Heart left ventricle (tissue), 13 donors: ENCODE results near the gene SCFD2.

ENCODE experiments used
- POLR2A ChIP-seq, 2 donors: fragments of 450-650 bp; IDR thresholded peaks; one replicate each; pipeline ENCODE4 v1.6.1; 2017; ENCODE audit warnings: antibody characterized with exemption in 2 of 2, mild to moderate bottlenecking in 2 of 2, moderate library complexity in 2 of 2
- TF ChIP-seq, protein P1 (sequence below), 12 donors: fragments of 200-600 bp; sonication (generic) in 4 of 12; IDR thresholded peaks; one replicate each; pipeline versions ENCODE4 v1.5.0 to v1.8.0; 2018 to 2022; ENCODE audit warnings: antibody characterized with exemption in 12 of 12, mild to moderate bottlenecking in 5 of 12
- donor health status: ischemic (EF 13 %, LVEDD 7.1; RV severe dilation, severe dysfunction).
- donor health status: DM: no; HTN: yes; CAD: no.
- donor health status: DM: no; HTN: no; CAD: no.
- donor health status: ischemic (EF 25% LVEDD 6.9; RV normal size, moderate dysfunction).
- donor health status: ischemic (EF 25% LVEDD 5.7; RV mildly dilated, moderate dysfunction).
- donor health status: ischemic (EF 35%, LVEDD 5.7; RV mildly dilated, moderate dysfunction).
- donor health status: nonischemic (EF 11% LVEDD 7.7; RV severe dilation, severe dysfunction).
- donor health status: DM: yes; HTN: yes; CAD: no.
- donor health status: PGD.
- donor health status: ischemic (EF 29% LVEDD 5.4; RV normal size, mild dysfunction).
- donor health status: nonischemic (EF 23%, LVEDD 6.1; RV moderate dilation, normal function).

DNA sequence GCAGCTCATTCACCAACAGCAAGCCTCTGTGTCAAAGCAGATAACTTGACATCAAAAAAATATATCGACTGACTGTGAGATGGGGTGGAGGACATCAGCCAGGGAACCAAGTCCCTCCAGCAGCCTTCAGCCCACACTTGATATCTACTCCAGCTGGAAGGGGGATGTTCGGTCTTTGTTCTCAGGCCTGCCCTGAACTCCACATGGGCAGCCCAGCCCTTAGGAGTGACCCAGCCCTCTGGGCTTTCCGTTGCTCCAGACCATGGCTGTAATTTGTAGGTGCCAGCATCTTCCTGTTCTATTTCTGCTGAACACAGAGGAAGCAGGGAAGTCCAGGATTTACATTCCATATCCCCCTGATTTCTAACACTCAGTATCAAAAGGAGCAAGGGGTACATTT, 486.4 kb downstream of the SCFD2 start:
- TF ChIP-seq, protein P1, sequence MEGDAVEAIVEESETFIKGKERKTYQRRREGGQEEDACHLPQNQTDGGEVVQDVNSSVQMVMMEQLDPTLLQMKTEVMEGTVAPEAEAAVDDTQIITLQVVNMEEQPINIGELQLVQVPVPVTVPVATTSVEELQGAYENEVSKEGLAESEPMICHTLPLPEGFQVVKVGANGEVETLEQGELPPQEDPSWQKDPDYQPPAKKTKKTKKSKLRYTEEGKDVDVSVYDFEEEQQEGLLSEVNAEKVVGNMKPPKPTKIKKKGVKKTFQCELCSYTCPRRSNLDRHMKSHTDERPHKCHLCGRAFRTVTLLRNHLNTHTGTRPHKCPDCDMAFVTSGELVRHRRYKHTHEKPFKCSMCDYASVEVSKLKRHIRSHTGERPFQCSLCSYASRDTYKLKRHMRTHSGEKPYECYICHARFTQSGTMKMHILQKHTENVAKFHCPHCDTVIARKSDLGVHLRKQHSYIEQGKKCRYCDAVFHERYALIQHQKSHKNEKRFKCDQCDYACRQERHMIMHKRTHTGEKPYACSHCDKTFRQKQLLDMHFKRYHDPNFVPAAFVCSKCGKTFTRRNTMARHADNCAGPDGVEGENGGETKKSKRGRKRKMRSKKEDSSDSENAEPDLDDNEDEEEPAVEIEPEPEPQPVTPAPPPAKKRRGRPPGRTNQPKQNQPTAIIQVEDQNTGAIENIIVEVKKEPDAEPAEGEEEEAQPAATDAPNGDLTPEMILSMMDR (IDR thresholded peaks at IDR 0.05), result no peak
- TF ChIP-seq POLR2A (IDR thresholded peaks at IDR 0.05), result no peak
